Type B pancreatic cell (in vitro differentiated cells): ENCODE measurements around the gene ZNF560. TPM values are rescaled to one million over a fixed set of nuclear protein-coding genes. Genes with fewer than 3 reads are reported as not detected.

Experiments used
- DNase-seq: peaks from one replicate; pipeline ENCODE4 v3.0.0; 2021; ENCODE audit warnings: mixed read lengths; ENCODE audit not compliant: unreplicated experiment; ENCODE audit errors: extremely low spot score
- H3K27ac Mint-ChIP-seq: 2 replicates; pipeline ENCODE4 v1.8.0; 2021; ENCODE audit warnings: mild to moderate bottlenecking, mixed read lengths
- H3K27me3 Mint-ChIP-seq: 2 replicates; pipeline ENCODE4 v1.8.0; 2021; ENCODE audit warnings: mixed read lengths
- H3K36me3 Mint-ChIP-seq: 2 replicates; pipeline ENCODE4 v1.8.0; 2021; ENCODE audit warnings: mixed read lengths
- H3K4me1 Mint-ChIP-seq: one replicate; pipeline ENCODE4 v1.8.0; 2021; ENCODE audit warnings: mixed read lengths; ENCODE audit not compliant: unreplicated experiment
- H3K4me3 Mint-ChIP-seq: 2 replicates; pipeline ENCODE4 v1.8.0; 2021; ENCODE audit warnings: mild to moderate bottlenecking, mixed read lengths
- H3K9me3 Mint-ChIP-seq: 2 replicates; pipeline ENCODE4 v1.8.0; 2021; ENCODE audit warnings: mixed read lengths
- total RNA-seq: library from RNA; stranded (reverse); gene quantifications from 2 replicates; pipeline ENCODE4 v1.2.1, GENCODE V29; 2021; ENCODE audit warnings: low replicate concordance
- TF ChIP-seq, protein P1 (sequence below): fragments of 200-600 bp; sonication (generic); conservative IDR thresholded peaks from 2 replicates; pipeline ENCODE4 v1.5.0; 2021; ENCODE audit warnings: antibody characterized with exemption, mild to moderate bottlenecking

Gene ZNF560
- total RNA-seq, 1 donor from 2014 or later, result 0.10 TPM

DNA sequence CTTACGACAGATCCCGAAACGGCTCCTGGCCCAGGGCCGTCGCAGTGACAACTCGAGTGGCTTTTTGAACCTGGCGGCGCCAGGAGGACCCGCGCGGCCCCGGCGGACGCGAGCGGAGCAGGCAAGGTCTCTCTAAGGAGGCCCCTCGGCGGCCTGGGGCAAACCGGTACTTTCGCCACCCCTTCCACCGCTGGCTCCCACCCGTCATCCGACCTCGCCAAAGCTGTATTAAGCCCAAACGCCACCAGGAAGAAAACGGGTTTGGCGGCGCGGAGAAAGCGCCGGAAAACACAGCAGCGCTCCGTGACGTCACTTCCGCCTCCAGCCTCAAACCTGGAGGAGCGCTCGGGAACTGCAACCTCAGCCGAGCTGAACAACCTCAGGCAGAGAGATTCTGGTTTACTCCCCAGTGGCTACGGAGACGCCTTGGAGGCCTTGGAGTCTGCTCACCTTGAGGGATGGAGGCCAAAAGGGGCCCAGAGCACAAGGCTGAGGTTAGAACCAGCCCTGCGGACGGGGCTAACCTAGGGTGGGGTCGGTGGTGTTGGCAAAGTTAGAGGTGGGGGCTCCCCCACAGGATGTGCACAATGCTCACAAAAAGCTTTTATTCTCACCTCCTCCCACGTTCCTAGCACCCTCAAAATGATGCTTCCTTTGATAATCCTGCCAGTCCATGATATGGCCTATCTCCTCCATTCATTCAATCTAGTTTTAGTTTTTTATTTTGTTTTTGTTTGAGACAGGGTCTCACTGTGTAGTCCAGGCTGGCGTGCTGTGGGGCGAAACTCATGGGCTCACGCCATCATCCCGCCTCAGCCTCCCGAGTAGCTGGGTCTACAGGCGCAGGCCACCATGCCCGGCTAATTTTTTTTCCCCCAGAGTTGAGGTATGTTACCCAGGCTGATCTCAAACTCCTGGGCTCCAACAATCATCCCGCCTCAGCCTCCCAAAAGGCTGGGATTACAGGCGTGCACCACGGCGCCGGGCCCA, 62.8 kb downstream of the ZNF560 start, which contains the start of gene ZNF266:
TSS of gene ZNF266 (minus strand) at position 295 of the 990 bp plus-strand sequence. CDS start 15,484 bp downstream, outside the sequence.
- H3K27me3 Mint-ChIP-seq, result no peaks in the 10 kb centered on the region
- peak within 1 kb of the TSS; percentile 96 for H3K27ac Mint-ChIP-seq
- peaks cover 4% of the 10 kb centered on the region for H3K9me3 Mint-ChIP-seq
- H3K4me1 Mint-ChIP-seq, result peaks cover 20% of the 10 kb centered on the region
- peak within 1 kb of the TSS; percentile 95 for H3K4me3 Mint-ChIP-seq
- H3K36me3 Mint-ChIP-seq, result peaks cover 33% of the 10 kb centered on the region
- peak; percentile 89 for DNase-seq
- TF ChIP-seq, protein P1, sequence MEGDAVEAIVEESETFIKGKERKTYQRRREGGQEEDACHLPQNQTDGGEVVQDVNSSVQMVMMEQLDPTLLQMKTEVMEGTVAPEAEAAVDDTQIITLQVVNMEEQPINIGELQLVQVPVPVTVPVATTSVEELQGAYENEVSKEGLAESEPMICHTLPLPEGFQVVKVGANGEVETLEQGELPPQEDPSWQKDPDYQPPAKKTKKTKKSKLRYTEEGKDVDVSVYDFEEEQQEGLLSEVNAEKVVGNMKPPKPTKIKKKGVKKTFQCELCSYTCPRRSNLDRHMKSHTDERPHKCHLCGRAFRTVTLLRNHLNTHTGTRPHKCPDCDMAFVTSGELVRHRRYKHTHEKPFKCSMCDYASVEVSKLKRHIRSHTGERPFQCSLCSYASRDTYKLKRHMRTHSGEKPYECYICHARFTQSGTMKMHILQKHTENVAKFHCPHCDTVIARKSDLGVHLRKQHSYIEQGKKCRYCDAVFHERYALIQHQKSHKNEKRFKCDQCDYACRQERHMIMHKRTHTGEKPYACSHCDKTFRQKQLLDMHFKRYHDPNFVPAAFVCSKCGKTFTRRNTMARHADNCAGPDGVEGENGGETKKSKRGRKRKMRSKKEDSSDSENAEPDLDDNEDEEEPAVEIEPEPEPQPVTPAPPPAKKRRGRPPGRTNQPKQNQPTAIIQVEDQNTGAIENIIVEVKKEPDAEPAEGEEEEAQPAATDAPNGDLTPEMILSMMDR, result peak; percentile 72

DNA sequence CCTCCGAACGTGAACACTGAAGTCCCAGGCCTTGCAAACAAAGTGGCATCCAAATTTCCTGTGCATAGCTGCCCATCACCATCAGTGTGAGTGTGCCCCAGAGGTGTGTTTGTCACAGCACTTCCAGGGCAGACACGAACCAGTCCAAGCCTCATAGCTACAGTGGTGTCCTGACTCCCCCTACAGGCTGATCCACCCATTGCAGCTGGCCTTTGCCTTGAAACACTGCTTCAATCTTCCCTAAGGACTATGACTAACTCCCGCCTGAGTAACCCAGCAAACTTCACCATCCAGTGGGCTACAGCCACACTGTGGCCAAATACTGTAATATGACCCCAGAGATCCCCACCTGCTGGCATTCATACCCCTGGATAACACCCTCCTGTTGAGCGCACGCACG, 66.9 kb downstream of the ZNF560 start:
- Mint-ChIP-seq H3K9me3 (no peaks in the 10 kb centered on the region), H3K27me3 (no peaks in the 10 kb centered on the region), H3K4me1 (peaks cover 17% of the 10 kb centered on the region), H3K36me3 (peaks cover 42% of the 10 kb centered on the region), H3K4me3 (peak overlapping the region; percentile 32), H3K27ac (peak overlapping the region; percentile 4)
- TF ChIP-seq, protein P1, result peak; percentile 72
- no peak for DNase-seq

DNA sequence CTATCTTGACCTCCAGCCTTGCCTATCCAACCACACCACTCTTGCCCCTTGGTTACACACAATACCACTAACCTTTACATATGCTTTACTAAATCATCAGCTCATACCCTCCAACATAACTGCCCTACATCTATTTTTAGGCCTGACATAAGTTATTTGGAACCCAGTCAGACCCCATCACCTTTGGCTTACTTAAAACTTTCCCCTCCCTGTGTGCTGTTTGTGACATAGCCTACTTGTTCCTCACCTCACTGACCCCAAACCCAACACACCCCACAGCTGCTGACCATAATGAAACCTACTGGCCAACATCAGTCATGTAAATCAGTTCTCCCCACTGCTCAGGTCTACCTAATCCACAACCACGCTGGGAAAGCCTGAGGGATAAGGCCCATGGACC, 68.0 kb downstream of the ZNF560 start:
- Mint-ChIP-seq H3K4me1 (peaks cover 12% of the 10 kb centered on the region), H3K27ac (no peak overlapping the region), H3K4me3 (no peak overlapping the region), H3K36me3 (peaks cover 45% of the 10 kb centered on the region), H3K27me3 (no peaks in the 10 kb centered on the region), H3K9me3 (no peaks in the 10 kb centered on the region)
- DNase-seq, result no peak
- TF ChIP-seq, protein P1, result no peak

DNA sequence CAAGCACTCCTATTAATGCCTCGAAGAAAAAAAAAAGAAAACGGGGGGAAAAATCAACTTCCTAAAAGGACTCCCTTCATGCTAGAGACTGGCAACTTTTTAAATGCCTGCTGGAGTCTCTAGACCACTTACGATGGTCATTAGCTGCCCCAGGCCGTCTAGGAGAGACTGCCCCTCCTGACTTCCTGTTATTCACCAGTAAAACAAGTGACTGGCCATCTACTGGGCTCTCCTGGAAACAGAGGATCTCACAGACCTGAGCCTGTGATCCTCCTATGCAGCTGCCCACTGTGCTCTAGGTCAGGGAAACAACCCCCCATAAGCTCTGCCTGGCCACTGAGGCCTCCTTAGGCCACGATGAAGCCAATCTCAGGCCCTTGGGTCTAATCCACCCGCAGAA, 70.5 kb downstream of the ZNF560 start:
- no peak for DNase-seq
- H3K4me1 Mint-ChIP-seq, result peaks cover 2% of the 10 kb centered on the region
- TF ChIP-seq, protein P1, result no peak
- H3K27ac Mint-ChIP-seq, result no peak overlapping the region
- H3K9me3 Mint-ChIP-seq, result no peaks in the 10 kb centered on the region
- no peaks in the 10 kb centered on the region for H3K27me3 Mint-ChIP-seq
- peaks cover 53% of the 10 kb centered on the region for H3K36me3 Mint-ChIP-seq
- no peak overlapping the region for H3K4me3 Mint-ChIP-seq

Other genes with a start within 250 kb of the ZNF560 start
- gene OR7E24, start 247.7 kb downstream of the ZNF560 start, total RNA-seq, result not detected in 2 replicates
- gene ZNF699, start 188.8 kb downstream of the ZNF560 start, total RNA-seq, result 6.0 and 7.3 TPM in 2 replicates
- 19.6 and 33.2 TPM in 2 replicates for gene ZNF559, start 174.4 kb downstream of the ZNF560 start, total RNA-seq
- gene ZNF177, start 135.6 kb downstream of the ZNF560 start, total RNA-seq, result 4.1 and 10.6 TPM in 2 replicates
- 38.3 and 40.1 TPM in 2 replicates for gene ZNF266, start 63.0 kb downstream of the ZNF560 start, total RNA-seq
- gene ZNF426, start 40.0 kb upstream of the ZNF560 start, total RNA-seq, result 26.7 and 32.1 TPM in 2 replicates
- 58.7 and 60.0 TPM in 2 replicates for gene ZNF121, start 85.9 kb upstream of the ZNF560 start, total RNA-seq
- 86.2 and 93.7 TPM in 2 replicates for gene ZNF561, start 122.6 kb upstream of the ZNF560 start, total RNA-seq
- gene ZNF562, start 176.5 kb upstream of the ZNF560 start, total RNA-seq, result 22.5 and 24.4 TPM in 2 replicates